Fibroblast of lung (primary cell): ENCODE results near the gene MMP20. TPM values are rescaled to one million over a fixed set of nuclear protein-coding genes. Genes with fewer than 3 reads are reported as not detected.

Experiments used
- DNase-seq, 2 donors: peaks; one replicate each; pipeline versions ENCODE4 v3.0.0 to v3.0.0-alpha.2; 2010; ENCODE audit warnings: low read depth in 2 of 2
- H2AFZ ChIP-seq: 2 replicates; pipeline ENCODE4 v1.5.1; 2012; ENCODE audit warnings: low read length, control low read depth, inconsistent platforms
- H3K27ac ChIP-seq: 2 replicates; pipeline ENCODE4 v1.5.1; 2011; ENCODE audit warnings: low read length, control low read depth; ENCODE audit not compliant: insufficient read depth
- H3K27me3 ChIP-seq: 2 replicates; pipeline ENCODE4 v1.5.1; 2011; ENCODE audit warnings: mild to moderate bottlenecking, low read length; ENCODE audit not compliant: control insufficient read depth, insufficient read depth
- H3K36me3 ChIP-seq: 2 replicates; pipeline ENCODE4 v1.5.1; 2011; ENCODE audit warnings: low read length; ENCODE audit not compliant: control insufficient read depth, insufficient read depth
- H3K4me1 ChIP-seq: 2 replicates; pipeline ENCODE4 v1.5.1; 2011; ENCODE audit warnings: low read length; ENCODE audit not compliant: control insufficient read depth, insufficient read depth; ENCODE audit errors: extremely low read depth
- H3K4me2 ChIP-seq: 2 replicates; pipeline ENCODE4 v1.5.1; 2011; ENCODE audit warnings: low read length, control low read depth; ENCODE audit not compliant: insufficient read depth; ENCODE audit errors: extremely low read depth
- H3K4me3 ChIP-seq, 4 experiments: fragments of 200-600 bp in 1 of 4; sonication (generic) in 1 of 4; replicated peaks in 1 of 4; 2 replicates each; pipeline ENCODE4 v1.5.1; 2011 to 2016; ENCODE audit warnings: low read length in 4 of 4, low read depth in 3 of 4, mild to moderate bottlenecking in 3 of 4, control low read depth in 2 of 4, inconsistent platforms in 1 of 4, mixed read lengths in 1 of 4; ENCODE audit not compliant: insufficient read depth in 1 of 4; ENCODE audit errors: control extremely low read depth in 1 of 4
- H3K79me2 ChIP-seq: 2 replicates; pipeline ENCODE4 v1.5.1; 2012; ENCODE audit warnings: mild to moderate bottlenecking, low read length, inconsistent platforms; ENCODE audit not compliant: control insufficient read depth, insufficient read depth
- H3K9ac ChIP-seq: 2 replicates; pipeline ENCODE4 v1.5.1; 2011; ENCODE audit warnings: mild to moderate bottlenecking, low read length, control low read depth; ENCODE audit not compliant: insufficient read depth
- H3K9me3 ChIP-seq: 2 replicates; pipeline ENCODE4 v1.5.1; 2012; ENCODE audit warnings: low read depth, low read length; ENCODE audit not compliant: control insufficient read depth, insufficient read depth
- H4K20me1 ChIP-seq: 2 replicates; pipeline ENCODE4 v1.5.1; 2011; ENCODE audit warnings: low read length; ENCODE audit not compliant: control insufficient read depth, insufficient read depth; ENCODE audit errors: extremely low read depth
- CTCF ChIP-seq, 2 donors: IDR thresholded peaks in 1 of 2; conservative IDR thresholded peaks in 1 of 2; 1 replicate in 1 of 2; 2 replicates in 1 of 2; pipeline ENCODE4 v1.5.1; 2011 to 2012; ENCODE audit warnings: low read length in 2 of 2, control low read depth in 1 of 2, inconsistent platforms in 1 of 2, low read depth in 1 of 2, mild to moderate bottlenecking in 1 of 2
- EZH2 ChIP-seq: IDR thresholded peaks from 2 replicates; pipeline ENCODE4 v1.5.1; 2012; ENCODE audit warnings: low read length, control low read depth, mild to moderate bottlenecking; ENCODE audit errors: missing control alignments
- polyA plus RNA-seq, 2 donors: library from polyadenylated mRNA; depleted of rRNA in 1 of 2; stranded (reverse) in 1 of 2; unstranded in 1 of 2; fragments of >200 nt; gene quantifications; 2 replicates each; pipeline ENCODE4 v1.2.1, GENCODE V29; 2011 to 2012; ENCODE audit warnings: missing spikeins in 1 of 2
- total RNA-seq: library from RNA; depleted of rRNA; stranded (reverse); fragments of >200 nt; gene quantifications from 2 replicates; pipeline ENCODE4 v1.2.1, GENCODE V29; 2014

MMP20 gene
- total and polyA plus RNA-seq, 2 donors (not counting 1 experiment from before 2014, with no cell fraction given) = not detected

DNA sequence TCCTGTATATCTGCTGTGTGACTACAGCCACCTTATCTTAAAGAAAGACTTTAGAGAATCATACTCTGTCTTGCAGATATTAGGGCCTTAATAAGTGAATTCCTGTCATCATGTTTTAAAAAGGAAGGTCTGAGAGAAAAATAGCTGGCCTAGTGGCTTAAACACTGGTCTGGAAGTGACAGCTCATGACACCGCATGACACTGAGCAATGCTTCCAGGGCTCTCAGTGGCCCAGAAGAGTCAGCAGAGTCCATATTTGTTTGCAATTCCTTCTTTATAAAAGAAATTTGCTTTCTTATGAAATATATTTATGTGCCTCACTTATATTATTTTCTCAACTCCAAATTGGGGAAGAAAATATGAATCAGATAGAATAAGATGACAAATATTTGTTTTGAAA lies 33.0 kb downstream of the MMP20 start:
- H3K79me2 ChIP-seq = no peaks in the 10 kb centered on the region
- no peak for TF ChIP-seq CTCF (conservative IDR thresholded peaks at IDR 0.05 in 1 of 2, IDR thresholded peaks at IDR 0.05 in 1 of 2; ENCODE audit: low read depth in 1 of 2, low read length in 2 of 2)
- TF ChIP-seq EZH2 = no peak
- DNase-seq = no peak

DNA sequence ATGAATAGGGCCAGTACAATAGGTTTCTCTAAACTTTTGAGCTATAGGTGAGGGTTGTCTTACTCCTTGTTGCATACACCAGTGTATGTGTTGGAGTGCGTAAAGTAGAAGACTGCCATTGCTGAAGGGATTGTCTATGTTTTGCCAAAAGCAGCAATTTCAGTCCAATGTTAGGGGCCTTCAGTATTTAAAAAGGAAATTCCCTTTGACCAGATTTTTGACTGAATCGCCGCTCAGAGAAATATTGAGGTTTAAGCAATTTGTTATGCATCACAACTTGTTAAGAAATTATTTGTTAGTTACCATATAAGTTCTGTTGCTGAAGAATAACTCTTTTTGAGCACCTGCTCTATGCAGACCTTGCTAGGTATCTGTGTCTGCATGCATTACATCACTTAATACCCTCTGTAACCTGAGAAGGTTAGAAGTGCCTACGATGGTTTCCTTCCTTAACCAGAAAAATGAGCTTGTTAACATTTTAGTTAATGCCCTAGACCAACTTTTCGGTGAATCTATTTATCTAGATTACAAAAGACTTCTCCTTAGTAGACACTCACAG lies 33.9 kb downstream of the MMP20 start:
- H3K9ac ChIP-seq = no peak overlapping the region
- no peaks in the 10 kb centered on the region for H3K79me2 ChIP-seq
- H3K36me3 ChIP-seq = no peaks in the 10 kb centered on the region
- no peak for DNase-seq
- H3K4me2 ChIP-seq = no peak overlapping the region
- H3K9me3 ChIP-seq = no peaks in the 10 kb centered on the region
- TF ChIP-seq EZH2 (no peak), CTCF (conservative IDR thresholded peaks at IDR 0.05 in 1 of 2, IDR thresholded peaks at IDR 0.05 in 1 of 2; ENCODE audit: low read depth in 1 of 2, low read length in 2 of 2) (no peak)
- H3K27ac ChIP-seq = no peak overlapping the region
- H3K4me1 ChIP-seq = no peaks in the 10 kb centered on the region
- H3K27me3 ChIP-seq = no peaks in the 10 kb centered on the region
- no peak overlapping the region for H3K4me3 ChIP-seq
- H2AFZ ChIP-seq = no peak overlapping the region
- no peaks in the 10 kb centered on the region for H4K20me1 ChIP-seq

More for the DNA sequence above, 33.0 kb downstream of the MMP20 start:
- Histone ChIP-seq H3K27me3 (no peaks in the 10 kb centered on the region), H3K36me3 (no peaks in the 10 kb centered on the region), H3K4me3 (no peak overlapping the region), H3K4me1 (no peaks in the 10 kb centered on the region), H3K27ac (no peak overlapping the region), H2AFZ (no peak overlapping the region), H3K9ac (no peak overlapping the region), H3K9me3 (no peaks in the 10 kb centered on the region), H4K20me1 (no peaks in the 10 kb centered on the region), H3K4me2 (no peak overlapping the region)

DNA sequence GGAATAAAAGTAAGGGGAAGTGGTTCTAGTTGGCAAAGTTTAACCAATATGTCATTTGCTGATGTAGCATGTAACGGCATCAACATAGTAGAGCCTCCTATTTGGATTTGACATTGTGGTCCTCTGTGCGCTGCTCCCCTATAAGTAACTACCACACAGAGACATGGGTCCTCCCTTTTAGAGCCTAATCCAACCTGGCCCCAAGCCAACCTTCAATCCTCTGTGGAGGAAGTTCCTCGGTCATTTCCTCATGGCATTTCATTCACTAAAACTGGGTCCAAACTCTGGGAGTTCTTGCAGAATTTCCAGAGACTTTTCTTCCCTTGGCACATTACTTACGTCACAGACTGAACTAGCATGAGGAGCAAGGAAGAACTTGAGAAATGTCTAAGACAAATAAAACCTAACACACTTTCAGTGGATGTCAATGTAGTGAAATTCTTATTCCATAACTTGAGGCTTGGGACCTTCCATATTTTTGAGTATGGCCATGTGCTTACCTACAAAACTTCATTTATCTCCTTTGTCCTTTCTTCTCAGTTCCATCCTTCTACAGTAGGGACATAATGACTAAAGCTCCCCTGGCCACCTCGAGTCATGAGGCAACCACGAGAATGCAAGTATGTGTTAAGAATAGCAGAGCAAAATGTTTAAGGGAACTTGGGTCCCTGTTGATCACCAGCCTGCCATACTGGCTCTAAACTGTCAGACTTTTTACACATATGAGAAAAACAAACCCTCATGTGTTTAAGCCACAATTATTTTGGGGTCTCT lies 34.7 kb downstream of the MMP20 start:
- H3K27me3 ChIP-seq = no peaks in the 10 kb centered on the region
- no peak overlapping the region for H3K9ac ChIP-seq
- no peak overlapping the region for H2AFZ ChIP-seq
- TF ChIP-seq EZH2 (no peak), CTCF (conservative IDR thresholded peaks at IDR 0.05 in 1 of 2, IDR thresholded peaks at IDR 0.05 in 1 of 2; ENCODE audit: low read depth in 1 of 2, low read length in 2 of 2) (no peak)
- H4K20me1 ChIP-seq = no peaks in the 10 kb centered on the region
- no peaks in the 10 kb centered on the region for H3K4me1 ChIP-seq
- H3K36me3 ChIP-seq = no peaks in the 10 kb centered on the region
- no peak for DNase-seq
- H3K4me3 ChIP-seq = no peak overlapping the region
- H3K4me2 ChIP-seq = no peak overlapping the region
- H3K9me3 ChIP-seq = no peaks in the 10 kb centered on the region
- H3K27ac ChIP-seq = no peak overlapping the region
- H3K79me2 ChIP-seq = no peaks in the 10 kb centered on the region
